COLO829 (cell line): ENCODE measurements around the gene EHD1.

Experiments
- DNase-seq: peaks from one replicate; pipeline ENCODE4 v3.0.0; 2012; ENCODE audit warnings: low spot score

Gene EHD1

GRCh38 chr11:64842851-64843685 lies 35.4 kb downstream of the EHD1 start:
- peak; percentile 18 for DNase-seq

- DNase-seq: no peak
These were observed 36.1 kb downstream of the EHD1 start for GRCh38 chr11:64842366-64842759.

GRCh38 chr11:64841592-64842365 lies 36.6 kb downstream of the EHD1 start:
- DNase-seq: no peak

- DNase-seq: no peak
These were observed 38.3 kb downstream of the EHD1 start for GRCh38 chr11:64839887-64840782.

GRCh38 chr11:64839335-64839734 lies 39.1 kb downstream of the EHD1 start:
- no peak for DNase-seq

GRCh38 chr11:64838600-64839334 lies 39.7 kb downstream of the EHD1 start:
- DNase-seq: no peak

- DNase-seq: no peak
These were observed 40.5 kb downstream of the EHD1 start for GRCh38 chr11:64837887-64838351.

GRCh38 chr11:64836448-64837072 lies 41.9 kb downstream of the EHD1 start:
- DNase-seq: no peak

- DNase-seq: no peak
These were observed 42.6 kb downstream of the EHD1 start for GRCh38 chr11:64835616-64836447.

GRCh38 chr11:64834723-64835615 lies 43.5 kb downstream of the EHD1 start:
- DNase-seq: no peak

- no peak for DNase-seq
These were observed 44.2 kb downstream of the EHD1 start for GRCh38 chr11:64834031-64834722.

- no peak for DNase-seq
These were observed 44.9 kb downstream of the EHD1 start for GRCh38 chr11:64833509-64833908.

GRCh38 chr11:64833198-64833502 lies 45.3 kb downstream of the EHD1 start:
- DNase-seq: no peak

GRCh38 chr11:64832467-64833197 lies 45.8 kb downstream of the EHD1 start:
- no peak for DNase-seq

- DNase-seq: no peak
These were observed 47.0 kb downstream of the EHD1 start for GRCh38 chr11:64831411-64831891.

GRCh38 chr11:64829536-64830251 lies 48.7 kb downstream of the EHD1 start:
- DNase-seq: no peak

- DNase-seq: no peak
These were observed 51.0 kb downstream of the EHD1 start for GRCh38 chr11:64827451-64827839.
